DND-41 (cell line): ENCODE measurements around the gene TOMM7.

Experiments
- ATAC-seq: fragments of 200-7000 bp; cut with Tn5 transposase; 3 replicates; pipeline ENCODE4 v1.9.1; 2021; ENCODE audit warnings: low read depth; ENCODE audit not compliant: insufficient read depth
- DNase-seq: peaks from one replicate; pipeline ENCODE4 v3.0.0-alpha.2; 2020
- H2AFZ ChIP-seq: 2 replicates; pipeline ENCODE4 v1.6.0; 2012; ENCODE audit warnings: low read depth, low read length
- H3K27ac ChIP-seq: 2 replicates; pipeline ENCODE4 v1.5.1; 2012; ENCODE audit warnings: low read length, inconsistent platforms
- H3K27me3 ChIP-seq: fragments of 200-600 bp; sonication (generic); 2 replicates; pipeline ENCODE4 v1.6.0; 2012; ENCODE audit warnings: low read length, mild to moderate bottlenecking, inconsistent platforms; ENCODE audit not compliant: insufficient read depth, poor library complexity
- H3K36me3 ChIP-seq: 2 replicates; pipeline ENCODE4 v1.5.1; 2012; ENCODE audit warnings: low read length, inconsistent platforms; ENCODE audit not compliant: insufficient read depth
- H3K4me1 ChIP-seq: 2 replicates; pipeline ENCODE4 v1.5.1; 2012; ENCODE audit warnings: mild to moderate bottlenecking, low read length; ENCODE audit not compliant: insufficient read depth
- H3K4me2 ChIP-seq: 2 replicates; pipeline ENCODE4 v1.6.0; 2012; ENCODE audit warnings: mild to moderate bottlenecking, moderate library complexity, low read length, inconsistent platforms; ENCODE audit not compliant: insufficient read depth
- H3K4me3 ChIP-seq, 2 experiments: fragments of 200-600 bp in 1 of 2; shearing (Covaris generic) in 1 of 2; 2 replicates each; pipeline ENCODE4 v1.5.1; 2012 to 2016; ENCODE audit warnings: inconsistent platforms in 2 of 2, low read length in 2 of 2, mild to moderate bottlenecking in 2 of 2, low read depth in 1 of 2, moderate library complexity in 1 of 2
- H3K79me2 ChIP-seq: 2 replicates; pipeline ENCODE4 v1.6.0; 2012; ENCODE audit warnings: low read length, inconsistent platforms; ENCODE audit not compliant: insufficient read depth
- H3K9ac ChIP-seq: 2 replicates; pipeline ENCODE4 v1.6.0; 2012; ENCODE audit warnings: low read depth, mild to moderate bottlenecking, inconsistent platforms, low read length, moderate library complexity
- H3K9me3 ChIP-seq: 2 replicates; pipeline ENCODE4 v1.5.1; 2012; ENCODE audit warnings: low read length, moderate library complexity, mild to moderate bottlenecking, inconsistent platforms; ENCODE audit not compliant: insufficient read depth, severe bottlenecking
- H4K20me1 ChIP-seq: 2 replicates; pipeline ENCODE4 v1.6.0; 2012; ENCODE audit warnings: low read length; ENCODE audit not compliant: insufficient read depth
- EZH2 ChIP-seq: IDR thresholded peaks from 3 replicates; pipeline ENCODE4 v1.6.1; 2012; ENCODE audit warnings: borderline replicate concordance, low read depth, mild to moderate bottlenecking, moderate library complexity, low read length, inconsistent platforms; ENCODE audit not compliant: severe bottlenecking
- TF ChIP-seq, protein P1 (sequence below): IDR thresholded peaks from 2 replicates; pipeline ENCODE4 v1.5.1; 2012; ENCODE audit warnings: borderline replicate concordance, low read length, moderate library complexity, mild to moderate bottlenecking; ENCODE audit not compliant: poor library complexity, severe bottlenecking; ENCODE audit errors: extremely low read depth

The TOMM7 gene

DNA sequence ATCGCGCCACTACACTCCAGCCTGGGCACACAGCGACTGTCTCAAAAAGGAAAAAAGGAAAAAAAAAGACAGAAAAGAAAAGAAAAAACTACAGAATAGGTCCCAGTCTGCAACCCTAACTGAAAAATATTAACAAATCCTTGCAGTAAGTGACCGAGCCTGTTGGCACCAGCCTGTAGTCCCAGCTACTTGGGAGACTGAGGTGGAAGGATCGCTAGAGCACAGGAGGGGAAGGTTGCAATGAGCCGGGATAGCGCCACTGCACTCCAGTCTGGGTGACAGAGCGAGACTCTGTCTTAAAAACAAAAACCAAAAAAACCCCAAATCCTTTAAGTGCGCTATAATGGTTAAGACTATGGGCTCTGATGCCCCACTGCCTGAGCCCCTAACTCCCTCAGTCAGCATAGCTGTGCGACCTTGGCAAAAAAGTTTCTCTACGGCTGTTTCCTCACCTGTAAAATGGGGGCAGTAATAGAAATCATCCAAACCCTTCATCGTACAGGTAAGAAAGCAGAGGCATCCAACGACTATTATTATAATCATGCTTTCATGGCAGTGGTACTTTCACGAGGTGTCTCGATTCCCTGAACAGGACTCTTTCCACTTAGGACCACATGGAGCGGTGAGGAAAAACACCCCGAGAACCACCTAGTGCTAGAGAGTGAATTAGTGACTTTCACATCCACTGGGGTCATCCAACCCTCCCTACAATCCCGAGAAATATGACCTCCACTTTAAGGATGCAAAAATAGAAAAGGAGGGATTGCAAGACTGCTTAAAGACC, 755 bp downstream of the TOMM7 start:
- Histone ChIP-seq H3K4me3 (peak overlapping the region; percentile 49 to 63), H3K27ac (peak overlapping the region; percentile 70), H4K20me1 (peaks cover 5% of the 10 kb centered on the region; the same call in 1 of the 2 replicates), H3K9ac (peak overlapping the region; percentile 71), H3K4me1 (peaks cover 36% of the 10 kb centered on the region), H3K27me3 (peaks cover 4% of the 10 kb centered on the region), H3K9me3 (no peaks in the 10 kb centered on the region), H3K79me2 (peaks cover 32% of the 10 kb centered on the region), H2AFZ (peak overlapping the region; percentile 70), H3K36me3 (peaks cover 20% of the 10 kb centered on the region; the same call in 1 of the 2 replicates), H3K4me2 (peak overlapping the region; percentile 93)
- DNase-seq (peak; percentile 17), ATAC-seq (peak; percentile 21)
- no peak for TF ChIP-seq EZH2
- TF ChIP-seq, protein P1, sequence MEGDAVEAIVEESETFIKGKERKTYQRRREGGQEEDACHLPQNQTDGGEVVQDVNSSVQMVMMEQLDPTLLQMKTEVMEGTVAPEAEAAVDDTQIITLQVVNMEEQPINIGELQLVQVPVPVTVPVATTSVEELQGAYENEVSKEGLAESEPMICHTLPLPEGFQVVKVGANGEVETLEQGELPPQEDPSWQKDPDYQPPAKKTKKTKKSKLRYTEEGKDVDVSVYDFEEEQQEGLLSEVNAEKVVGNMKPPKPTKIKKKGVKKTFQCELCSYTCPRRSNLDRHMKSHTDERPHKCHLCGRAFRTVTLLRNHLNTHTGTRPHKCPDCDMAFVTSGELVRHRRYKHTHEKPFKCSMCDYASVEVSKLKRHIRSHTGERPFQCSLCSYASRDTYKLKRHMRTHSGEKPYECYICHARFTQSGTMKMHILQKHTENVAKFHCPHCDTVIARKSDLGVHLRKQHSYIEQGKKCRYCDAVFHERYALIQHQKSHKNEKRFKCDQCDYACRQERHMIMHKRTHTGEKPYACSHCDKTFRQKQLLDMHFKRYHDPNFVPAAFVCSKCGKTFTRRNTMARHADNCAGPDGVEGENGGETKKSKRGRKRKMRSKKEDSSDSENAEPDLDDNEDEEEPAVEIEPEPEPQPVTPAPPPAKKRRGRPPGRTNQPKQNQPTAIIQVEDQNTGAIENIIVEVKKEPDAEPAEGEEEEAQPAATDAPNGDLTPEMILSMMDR, result peak; percentile 2

DNA sequence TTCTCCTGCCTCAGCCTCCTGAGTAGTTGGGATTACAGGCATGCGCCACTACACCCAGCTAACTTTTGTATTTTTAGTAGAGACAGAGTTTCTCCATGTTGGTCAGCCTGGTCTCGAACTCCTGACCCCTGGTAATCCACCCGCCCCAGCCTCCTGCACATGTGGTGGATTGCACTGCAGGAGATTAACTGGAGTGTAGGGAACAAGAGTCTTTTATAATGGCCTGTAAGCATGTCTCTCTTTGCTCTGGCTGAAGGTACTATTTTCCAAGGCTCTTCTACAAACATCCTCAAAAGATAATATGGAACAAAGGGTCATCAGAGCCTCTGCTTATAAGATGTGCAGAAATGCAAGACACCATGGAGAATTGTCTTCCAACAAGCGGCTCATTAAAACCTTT, 3.2 kb downstream of the TOMM7 start:
- Histone ChIP-seq H3K4me2 (no peak overlapping the region), H3K9ac (no peak overlapping the region), H4K20me1 (peaks cover 7% of the 10 kb centered on the region; the same call in 1 of the 2 replicates), H3K9me3 (no peaks in the 10 kb centered on the region), H3K27me3 (no peaks in the 10 kb centered on the region), H3K27ac (no peak overlapping the region), H3K4me1 (peaks cover 36% of the 10 kb centered on the region), H3K36me3 (peaks cover 41% of the 10 kb centered on the region; the same call in 1 of the 2 replicates), H3K79me2 (peaks cover 32% of the 10 kb centered on the region), H3K4me3 (no peak overlapping the region), H2AFZ (no peak overlapping the region)
- TF ChIP-seq EZH2, result no peak
- TF ChIP-seq, protein P1, result no peak
- ATAC-seq (no peak), DNase-seq (no peak)

DNA sequence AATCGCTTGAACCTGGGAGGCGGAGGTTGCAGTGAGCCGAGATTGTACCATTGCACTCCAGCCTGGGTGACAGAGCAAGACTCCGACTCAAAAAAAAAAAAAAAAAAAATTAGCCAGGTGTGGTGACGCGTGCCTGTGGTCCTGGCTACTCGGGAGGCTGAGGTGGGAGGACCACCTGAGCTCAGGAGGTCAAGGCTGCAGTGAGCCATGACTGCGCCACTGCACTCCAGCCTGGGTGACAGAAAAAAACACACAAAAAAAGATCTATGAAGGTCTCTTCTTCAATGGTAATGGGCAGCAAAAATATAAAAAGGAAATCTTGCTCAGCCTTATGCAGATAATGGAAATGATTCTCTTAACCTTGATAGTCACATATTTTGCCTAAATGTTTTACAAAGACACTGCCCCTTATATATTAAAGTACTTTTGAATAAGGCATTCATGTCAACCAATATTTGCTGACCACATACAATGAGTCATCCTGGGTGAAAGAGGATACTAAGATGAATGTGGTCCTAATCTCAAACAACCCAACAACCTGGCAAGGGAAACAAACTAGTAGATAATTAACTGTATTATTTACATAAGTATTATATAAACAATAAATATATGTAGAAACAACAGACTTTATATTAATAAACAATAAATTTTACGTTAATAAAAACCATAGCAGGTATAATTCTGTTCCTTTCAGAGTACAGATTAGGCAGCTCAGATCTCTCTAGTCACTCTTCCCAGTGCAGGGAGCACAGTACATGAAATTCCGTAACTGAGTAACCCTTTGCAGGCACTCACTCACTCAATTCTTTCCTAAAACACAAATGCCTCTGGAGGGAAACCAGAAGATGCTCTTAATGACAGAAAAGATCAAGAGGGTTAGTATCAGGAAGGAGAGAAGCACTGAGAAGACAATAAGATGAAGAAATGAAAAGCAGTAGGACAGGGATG, 8.1 kb downstream of the TOMM7 start:
- Histone ChIP-seq H2AFZ (no peak overlapping the region), H3K9me3 (no peaks in the 10 kb centered on the region), H3K36me3 (peaks cover 55% of the 10 kb centered on the region; the same call in 1 of the 2 replicates), H3K9ac (no peak overlapping the region), H3K4me1 (no peaks in the 10 kb centered on the region), H3K79me2 (peaks cover 2% of the 10 kb centered on the region), H3K27me3 (no peaks in the 10 kb centered on the region), H3K27ac (no peak overlapping the region), H4K20me1 (peaks cover 3% of the 10 kb centered on the region; the same call in 1 of the 2 replicates), H3K4me3 (no peak overlapping the region), H3K4me2 (no peak overlapping the region)
- DNase-seq, result no peak
- no peak for ATAC-seq
- TF ChIP-seq, protein P1, result no peak
- no peak for TF ChIP-seq EZH2
